ENCODE data around the gene ANGPT4.

- TF ChIP-seq CTCF (IDR thresholded peaks at IDR 0.05) = no peak
- TF ChIP-seq POLR2AphosphoS5 (IDR thresholded peaks at IDR 0.05; ENCODE audit: low read depth, low read length) = no peak
- TF ChIP-seq REST (IDR thresholded peaks at IDR 0.05; ENCODE audit: insufficient read depth in 1 of 2, low read depth in 2 of 2, low read length in 1 of 2) = no peak
Measured at GRCh38 chr20:821731-822065, 94.4 kb downstream of the ANGPT4 start.
